ENCODE results near the gene SLC28A3. TPM values are rescaled to one million over a fixed set of nuclear protein-coding genes. Genes with fewer than 3 reads are reported as not detected.
A peak's percentile ranks its signal among the peaks of the same experiment; 100 is the strongest.
"Not testable (repeated sequence)": the region's sequence is repeated elsewhere in the genome, so short reads cannot be mapped to it uniquely, and the experiment has no call there.

Gene SLC28A3
- total RNA-seq, 1 experiment from 2014 or later = 0.77 TPM

- Mint-ChIP-seq H3K36me3 (ENCODE audit: insufficient read depth, unreplicated experiment) (no peaks in the 10 kb centered on the region), H3K27ac (ENCODE audit: low read depth, unreplicated experiment) (no peak overlapping the region), H3K4me1 (ENCODE audit: insufficient read depth, unreplicated experiment) (peaks cover 31% of the 10 kb centered on the region), H3K4me3 (ENCODE audit: unreplicated experiment) (no peak overlapping the region), H3K27me3 (ENCODE audit: insufficient read depth, unreplicated experiment) (no peaks in the 10 kb centered on the region), H3K9me3 (ENCODE audit: unreplicated experiment) (no peaks in the 10 kb centered on the region)
- DNase-seq (ENCODE audit: unreplicated experiment) = no peak
- no TSS peak for BruUV-seq (replicated peaks)
- intact Hi-C loops (cut with micrococcal nuclease) = loop anchor here (5.0 kb wide), 1 partner anchor 437 kb away; no protein-coding TSS in a partner anchor
- ChIA-PET POLR2A (interaction anchor here (0.7 to 0.9 kb wide), 2 partner anchors 39 to 942 kb away, joined by 3 read pairs; no protein-coding TSS in a partner anchor), CTCF (interaction anchor here (0.7 kb wide), 1 partner anchor 200 kb away, joined by 3 read pairs; no protein-coding TSS in a partner anchor)
- no peak for TF ChIP-seq CTCF (IDR thresholded peaks at IDR 0.05; ENCODE audit: unreplicated experiment)
These were observed 33.5 kb upstream of the SLC28A3 start for GRCh38 chr9:84374013-84374412.

GRCh38 chr9:84371737-84372136, 31.2 kb upstream of the SLC28A3 start:
- POLR2A ChIA-PET = interaction anchor here (0.6 to 0.7 kb wide), 3 partner anchors 9 to 1178 kb away, joined by 4 to 5 read pairs (median 4); no protein-coding TSS in a partner anchor
- TF ChIP-seq CTCF (IDR thresholded peaks at IDR 0.05; ENCODE audit: unreplicated experiment) = no peak
- DNase-seq (ENCODE audit: unreplicated experiment) = peak; percentile 97
- no peaks in the 10 kb centered on the region for H3K9me3 Mint-ChIP-seq (ENCODE audit: unreplicated experiment)
- H3K4me1 Mint-ChIP-seq (ENCODE audit: insufficient read depth, unreplicated experiment) = peaks cover 31% of the 10 kb centered on the region
- peak overlapping the region; percentile 24 for H3K4me3 Mint-ChIP-seq (ENCODE audit: unreplicated experiment)
- CTCF ChIA-PET = interaction anchor here (0.5 to 0.8 kb wide), 3 partner anchors 25 to 406 kb away, joined by 3 to 4 read pairs (median 4); no protein-coding TSS in a partner anchor
- no TSS peak for BruUV-seq (replicated peaks)
- intact Hi-C loops (cut with micrococcal nuclease) = loop anchor here (5.0 kb wide), 1 partner anchor 434 kb away; no protein-coding TSS in a partner anchor
- H3K27me3 Mint-ChIP-seq (ENCODE audit: insufficient read depth, unreplicated experiment) = no peaks in the 10 kb centered on the region
- peak overlapping the region; percentile 6 for H3K27ac Mint-ChIP-seq (ENCODE audit: low read depth, unreplicated experiment)
- no peaks in the 10 kb centered on the region for H3K36me3 Mint-ChIP-seq (ENCODE audit: insufficient read depth, unreplicated experiment)

GRCh38 chr9:84368601-84369000, 28.0 kb upstream of the SLC28A3 start:
- ChIA-PET CTCF (interaction anchor here (0.6 kb wide), 1 partner anchor 424 kb away, joined by 3 read pairs; no protein-coding TSS in a partner anchor), POLR2A (no interaction called here)
- no peaks in the 10 kb centered on the region for H3K36me3 Mint-ChIP-seq (ENCODE audit: insufficient read depth, unreplicated experiment)
- no peak overlapping the region for H3K4me3 Mint-ChIP-seq (ENCODE audit: unreplicated experiment)
- peaks cover 30% of the 10 kb centered on the region for H3K4me1 Mint-ChIP-seq (ENCODE audit: insufficient read depth, unreplicated experiment)
- intact Hi-C loops (cut with micrococcal nuclease) = no loop called here
- H3K9me3 Mint-ChIP-seq (ENCODE audit: unreplicated experiment) = no peaks in the 10 kb centered on the region
- no TSS peak for BruUV-seq (replicated peaks)
- no peak for TF ChIP-seq CTCF (IDR thresholded peaks at IDR 0.05; ENCODE audit: unreplicated experiment)
- DNase-seq (ENCODE audit: unreplicated experiment) = no peak
- H3K27ac Mint-ChIP-seq (ENCODE audit: low read depth, unreplicated experiment) = no peak overlapping the region
- no peaks in the 10 kb centered on the region for H3K27me3 Mint-ChIP-seq (ENCODE audit: insufficient read depth, unreplicated experiment)

GRCh38 chr9:84367726-84368125, 27.2 kb upstream of the SLC28A3 start:
- POLR2A ChIA-PET; H3K27me3 Mint-ChIP-seq (ENCODE audit: insufficient read depth, unreplicated experiment); H3K9me3 Mint-ChIP-seq (ENCODE audit: unreplicated experiment); H3K4me3 Mint-ChIP-seq (ENCODE audit: unreplicated experiment); H3K36me3 Mint-ChIP-seq (ENCODE audit: insufficient read depth, unreplicated experiment); CTCF ChIA-PET; intact Hi-C loops (cut with micrococcal nuclease); DNase-seq (ENCODE audit: unreplicated experiment); H3K27ac Mint-ChIP-seq (ENCODE audit: low read depth, unreplicated experiment); BruUV-seq (replicated peaks): not testable (repeated sequence)
- H3K4me1 Mint-ChIP-seq (ENCODE audit: insufficient read depth, unreplicated experiment) = peaks cover 30% of the 10 kb centered on the region
